Ramos (cell line): Measurements from ENCODE around the gene EVPL.

Experiments used
- in situ Hi-C: fragments of 300-500 bp; cut with MboI; formaldehyde crosslinking; loops from one replicate; pipeline ENCODE4 v1.14.3; 2022; ENCODE audit warnings: low sequenced_read_pairs; ENCODE audit not compliant: unreplicated experiment

The EVPL gene

GRCh38 chr17:76002100-76002499, 25.0 kb downstream of the EVPL start:
- in situ Hi-C loops, result no loop called here

GRCh38 chr17:76000755-76001521, 26.2 kb downstream of the EVPL start, which contains the start of gene CDK3:
Gene CDK3 (plus strand): TSS chr17:76000855. CDS start chr17:76001426, 571 bp downstream.
- in situ Hi-C loops, result no loop called here

- in situ Hi-C loops, result no loop called here
Measured at GRCh38 chr17:76000016-76000754, 26.9 kb downstream of the EVPL start.

DNA sequence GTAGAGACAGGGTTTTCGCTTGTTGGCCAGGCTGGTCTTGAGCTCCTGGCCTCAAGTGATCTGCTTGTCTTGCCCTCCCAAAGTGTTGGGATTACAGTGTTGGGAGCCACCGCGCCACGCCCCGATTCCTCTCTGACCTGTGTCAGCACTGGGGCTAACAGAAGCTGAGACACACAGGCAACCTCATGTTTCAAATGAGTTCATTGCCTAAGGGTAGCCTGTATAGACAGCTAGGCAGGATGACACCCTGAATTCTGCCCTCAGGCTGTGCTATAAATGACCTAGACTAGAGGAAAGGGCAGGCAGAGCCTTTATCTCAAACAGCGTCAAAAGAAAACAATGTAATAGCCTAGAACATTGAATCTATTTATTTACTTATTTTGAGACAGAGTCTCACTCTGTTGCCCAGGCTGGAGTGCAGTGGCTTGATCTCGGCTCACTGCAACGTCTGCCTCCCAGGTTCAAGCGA, 28.7 kb downstream of the EVPL start:
- in situ Hi-C loops, result no loop called here

- in situ Hi-C loops, result no loop called here
Measured at GRCh38 chr17:75996665-75997590, 30.2 kb downstream of the EVPL start.

DNA sequence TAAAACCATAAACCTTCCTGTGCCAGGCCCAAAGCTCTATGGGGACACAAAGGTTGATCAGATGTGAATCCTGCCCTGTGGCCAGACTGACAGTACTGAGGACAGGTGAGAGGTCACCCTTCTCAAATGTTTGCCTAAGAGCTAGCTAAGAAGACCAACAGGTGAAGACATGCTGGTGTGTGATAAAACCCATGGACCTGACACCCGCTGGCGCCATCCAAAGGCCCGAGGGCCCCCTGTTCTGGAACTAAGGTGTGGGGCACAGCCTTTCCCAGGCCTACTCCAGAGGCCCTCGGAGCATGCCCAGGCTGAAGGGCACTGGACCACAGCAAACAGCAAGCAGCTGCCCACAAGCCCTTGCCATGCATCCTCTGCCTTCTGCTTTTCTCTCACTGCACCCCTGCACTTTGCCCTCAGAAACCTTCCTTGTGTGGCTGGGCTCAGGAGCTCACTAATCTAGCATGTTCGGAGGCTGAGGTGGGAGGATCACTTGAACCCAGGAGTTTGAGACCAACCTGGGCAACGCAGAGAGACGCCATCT, 31.7 kb downstream of the EVPL start:
- in situ Hi-C loops, result no loop called here

- in situ Hi-C loops, result no loop called here
Measured at GRCh38 chr17:75994802-75995370, 32.2 kb downstream of the EVPL start.

GRCh38 chr17:75991396-75991795, 35.7 kb downstream of the EVPL start:
- in situ Hi-C loops, result no loop called here

- in situ Hi-C loops, result no loop called here
Measured at GRCh38 chr17:75987041-75987440, 40.1 kb downstream of the EVPL start.

- in situ Hi-C loops, result no loop called here
Measured at GRCh38 chr17:75985986-75986385, 41.1 kb downstream of the EVPL start.

GRCh38 chr17:75983501-75984181, 43.5 kb downstream of the EVPL start:
- in situ Hi-C loops, result no loop called here

GRCh38 chr17:75981019-75981615, 46.0 kb downstream of the EVPL start:
- in situ Hi-C loops, result no loop called here

GRCh38 chr17:75980188-75981018, 46.7 kb downstream of the EVPL start:
- in situ Hi-C loops, result no loop called here

DNA sequence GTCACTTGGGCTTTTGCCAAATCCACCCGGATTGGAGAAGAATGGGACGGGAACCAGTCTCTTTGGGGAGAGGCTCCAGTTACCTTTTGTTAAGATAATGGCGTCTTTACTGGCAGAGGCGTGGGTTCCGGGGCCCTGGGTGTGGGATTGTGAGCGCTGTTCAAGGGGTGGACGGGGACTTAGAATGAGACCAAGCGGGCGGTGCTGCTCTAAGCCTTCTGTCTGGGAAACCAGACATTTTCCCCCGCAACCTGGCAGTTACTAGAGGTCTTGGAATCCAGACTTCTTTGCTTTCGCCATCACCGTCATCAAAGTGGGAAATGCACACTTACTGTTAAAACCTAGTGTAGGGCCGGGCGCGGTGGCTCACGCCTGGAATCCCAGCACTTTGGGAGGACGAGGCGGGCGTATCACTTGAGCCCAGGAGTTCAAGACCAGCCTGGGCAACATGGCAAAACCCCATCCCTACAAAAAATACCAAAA, 47.4 kb downstream of the EVPL start:
- in situ Hi-C loops, result no loop called here

GRCh38 chr17:75978938-75979704, 48.0 kb downstream of the EVPL start, which contains the start of the genes ACOX1 and TEN1:
Gene ACOX1 (minus strand): TSS chr17:75979166. CDS start chr17:75979073, 93 bp downstream.
Gene TEN1 (plus strand): TSS chr17:75979240. CDS start chr17:75986193, 6,953 bp downstream.
- in situ Hi-C loops, result no loop called here

DNA sequence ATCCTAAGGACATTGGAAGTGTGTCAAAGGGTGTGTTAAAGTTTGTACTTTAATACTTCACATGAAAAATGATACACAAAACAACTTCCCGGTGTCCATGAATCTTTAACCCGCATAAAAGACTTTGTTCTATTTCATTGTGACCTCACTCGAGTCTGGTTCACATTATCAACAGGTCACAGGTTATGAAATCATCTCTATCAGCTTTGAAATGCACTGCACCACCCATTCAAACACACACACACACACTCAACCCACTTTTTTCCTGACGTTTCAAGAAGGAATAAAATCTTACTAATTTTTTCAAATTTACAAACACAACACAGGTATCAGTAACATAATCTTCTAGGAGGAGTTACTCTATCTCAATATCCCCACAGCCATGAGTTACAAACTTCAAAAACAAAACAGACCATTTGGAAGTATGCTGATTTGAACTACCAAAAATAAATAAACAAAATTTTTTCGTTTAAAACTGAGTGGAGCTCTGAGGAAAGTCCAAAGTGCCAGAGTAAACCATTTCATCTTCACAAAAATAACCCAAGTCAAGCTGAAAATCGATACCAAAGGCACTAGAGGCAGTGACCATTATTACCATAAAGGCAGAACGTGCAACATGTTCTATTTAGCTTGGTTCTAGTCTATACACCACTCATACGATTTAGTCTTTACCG, 50.8 kb downstream of the EVPL start:
- in situ Hi-C loops, result no loop called here
